Measurements from ENCODE around the gene CDC42BPA. TPM values are rescaled to one million over a fixed set of nuclear protein-coding genes. Genes with fewer than 3 reads are reported as not detected.

The CDC42BPA gene
- total RNA-seq, 1 experiment from 2014 or later, result 32.0 TPM

DNA sequence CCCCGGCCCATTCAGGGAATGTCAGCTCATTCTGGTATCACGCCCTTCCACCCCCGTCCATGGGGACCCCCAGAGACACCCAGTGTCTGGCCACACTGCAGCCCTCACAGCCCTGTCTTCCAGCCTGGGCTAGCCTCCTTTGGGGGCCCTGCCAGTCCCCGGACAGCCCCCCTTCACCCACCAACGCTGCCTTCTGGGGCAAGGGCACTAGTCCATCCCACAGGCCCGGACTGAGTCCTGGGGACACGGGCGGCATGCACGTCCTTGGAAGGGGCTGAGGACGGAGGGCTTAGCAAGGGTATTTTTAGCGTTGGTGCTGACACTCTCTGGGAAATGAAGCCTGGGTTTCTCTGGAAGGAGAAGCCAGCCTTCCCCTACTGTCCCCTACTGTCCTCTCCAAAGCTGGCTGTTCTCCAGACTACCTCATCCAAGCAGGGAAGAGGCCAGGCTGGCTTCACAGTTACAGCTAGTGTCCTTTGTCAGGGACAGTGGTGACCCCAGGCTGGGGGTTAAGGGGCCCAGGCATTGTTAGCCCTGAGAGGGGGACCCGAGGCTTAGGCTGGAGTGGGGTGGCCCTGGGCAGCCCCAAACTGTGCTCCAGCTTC is 338.7 kb downstream of the CDC42BPA start:
- ATAC-seq, result no peak
- peaks cover 6% of the 10 kb centered on the region; the same call in 1 of the 2 replicates for H3K36me3 ChIP-seq (ENCODE audit: low read depth, low read length)
- TF ChIP-seq EZH2 (IDR thresholded peaks at IDR 0.05; ENCODE audit: low read length, unreplicated experiment), result no peak
- no peak for TF ChIP-seq EZH2phosphoT487 (IDR thresholded peaks at IDR 0.05; ENCODE audit: borderline replicate concordance, low read length)
- no peak overlapping the region for H3K4me3 ChIP-seq (ENCODE audit: low read length)
- H3K27ac ChIP-seq (ENCODE audit: low read length), result no peak overlapping the region
- no peak overlapping the region for H3K9ac ChIP-seq (ENCODE audit: low read length)
- H3K79me2 ChIP-seq (ENCODE audit: low read length), result no peaks in the 10 kb centered on the region
- no peak overlapping the region for H3K4me2 ChIP-seq (ENCODE audit: low read length)
- H3K9me3 ChIP-seq (ENCODE audit: low read length), result no peaks in the 10 kb centered on the region
- no peaks in the 10 kb centered on the region for H3K27me3 ChIP-seq (ENCODE audit: low read length)
- CTCF ChIA-PET, result no interaction called here
- no peaks in the 10 kb centered on the region for H3F3A ChIP-seq (ENCODE audit: low read length, unreplicated experiment)
- H3K4me1 ChIP-seq (ENCODE audit: insufficient read depth, low read length), result no peaks in the 10 kb centered on the region
- no peak for DNase-seq
- no peaks in the 10 kb centered on the region for H4K20me1 ChIP-seq (ENCODE audit: low read length)
- no peak overlapping the region for H2AFZ ChIP-seq (ENCODE audit: low read length)
- BruUV-seq (replicated peaks), result no TSS peak
- intact Hi-C loops (cut with micrococcal nuclease), result no loop called here
- no peaks in the 10 kb centered on the region for H3K9me2 ChIP-seq (replicated peaks; ENCODE audit: low read length)
- POLR2A ChIA-PET (ENCODE audit: unreplicated experiment), result no interaction called here

DNA sequence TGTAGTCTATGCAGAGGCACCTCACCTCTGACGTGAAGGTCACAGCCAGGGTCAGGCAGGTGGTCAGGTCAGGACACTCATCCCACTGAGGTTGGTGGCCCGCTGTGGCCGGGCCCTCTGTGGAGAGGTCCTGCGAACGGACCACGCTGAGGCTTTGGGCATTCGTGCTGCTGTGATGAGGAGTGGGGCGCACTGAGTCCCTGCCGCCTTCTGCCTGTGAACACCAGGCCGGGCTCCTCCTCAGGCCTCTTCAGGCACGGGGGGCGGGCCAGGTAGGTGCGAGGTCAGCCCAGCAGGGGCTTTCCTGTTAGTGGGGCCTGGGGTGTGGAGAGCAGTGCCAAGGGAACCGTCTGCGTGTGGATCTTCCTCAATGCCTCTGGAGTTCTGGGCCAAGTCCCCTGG is 339.2 kb downstream of the CDC42BPA start:
- BruUV-seq (replicated peaks), result no TSS peak
- no peak for DNase-seq
- no peaks in the 10 kb centered on the region for H3K79me2 ChIP-seq (ENCODE audit: low read length)
- no peak overlapping the region for H3K27ac ChIP-seq (ENCODE audit: low read length)
- H3K9me3 ChIP-seq (ENCODE audit: low read length), result no peaks in the 10 kb centered on the region
- no peak for TF ChIP-seq EZH2 (IDR thresholded peaks at IDR 0.05; ENCODE audit: low read length, unreplicated experiment)
- TF ChIP-seq EZH2phosphoT487 (IDR thresholded peaks at IDR 0.05; ENCODE audit: borderline replicate concordance, low read length), result no peak
- TF ChIP-seq, protein P1, sequence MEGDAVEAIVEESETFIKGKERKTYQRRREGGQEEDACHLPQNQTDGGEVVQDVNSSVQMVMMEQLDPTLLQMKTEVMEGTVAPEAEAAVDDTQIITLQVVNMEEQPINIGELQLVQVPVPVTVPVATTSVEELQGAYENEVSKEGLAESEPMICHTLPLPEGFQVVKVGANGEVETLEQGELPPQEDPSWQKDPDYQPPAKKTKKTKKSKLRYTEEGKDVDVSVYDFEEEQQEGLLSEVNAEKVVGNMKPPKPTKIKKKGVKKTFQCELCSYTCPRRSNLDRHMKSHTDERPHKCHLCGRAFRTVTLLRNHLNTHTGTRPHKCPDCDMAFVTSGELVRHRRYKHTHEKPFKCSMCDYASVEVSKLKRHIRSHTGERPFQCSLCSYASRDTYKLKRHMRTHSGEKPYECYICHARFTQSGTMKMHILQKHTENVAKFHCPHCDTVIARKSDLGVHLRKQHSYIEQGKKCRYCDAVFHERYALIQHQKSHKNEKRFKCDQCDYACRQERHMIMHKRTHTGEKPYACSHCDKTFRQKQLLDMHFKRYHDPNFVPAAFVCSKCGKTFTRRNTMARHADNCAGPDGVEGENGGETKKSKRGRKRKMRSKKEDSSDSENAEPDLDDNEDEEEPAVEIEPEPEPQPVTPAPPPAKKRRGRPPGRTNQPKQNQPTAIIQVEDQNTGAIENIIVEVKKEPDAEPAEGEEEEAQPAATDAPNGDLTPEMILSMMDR (conservative IDR thresholded peaks at IDR 0.05; ENCODE audit: low read depth, low read length), result no peak
- H3K4me1 ChIP-seq (ENCODE audit: insufficient read depth, low read length), result no peaks in the 10 kb centered on the region
- no peak overlapping the region for H3K9ac ChIP-seq (ENCODE audit: low read length)
- no peaks in the 10 kb centered on the region for H3K9me2 ChIP-seq (replicated peaks; ENCODE audit: low read length)
- no peak overlapping the region for H3K4me2 ChIP-seq (ENCODE audit: low read length)
- no peaks in the 10 kb centered on the region for H4K20me1 ChIP-seq (ENCODE audit: low read length)
- ChIA-PET CTCF (interaction anchor here (0.6 kb wide), 1 partner anchor 151 kb away, joined by 3 read pairs; no protein-coding TSS in a partner anchor), POLR2A (ENCODE audit: unreplicated experiment) (no interaction called here)
- no peak overlapping the region for H3K4me3 ChIP-seq (ENCODE audit: low read length)
- intact Hi-C loops (cut with micrococcal nuclease), result no loop called here
- peaks cover 6% of the 10 kb centered on the region; the same call in 1 of the 2 replicates for H3K36me3 ChIP-seq (ENCODE audit: low read depth, low read length)
- no peak for ATAC-seq
- no peak overlapping the region for H2AFZ ChIP-seq (ENCODE audit: low read length)
- H3F3A ChIP-seq (ENCODE audit: low read length, unreplicated experiment), result no peaks in the 10 kb centered on the region
- no peaks in the 10 kb centered on the region for H3K27me3 ChIP-seq (ENCODE audit: low read length)

DNA sequence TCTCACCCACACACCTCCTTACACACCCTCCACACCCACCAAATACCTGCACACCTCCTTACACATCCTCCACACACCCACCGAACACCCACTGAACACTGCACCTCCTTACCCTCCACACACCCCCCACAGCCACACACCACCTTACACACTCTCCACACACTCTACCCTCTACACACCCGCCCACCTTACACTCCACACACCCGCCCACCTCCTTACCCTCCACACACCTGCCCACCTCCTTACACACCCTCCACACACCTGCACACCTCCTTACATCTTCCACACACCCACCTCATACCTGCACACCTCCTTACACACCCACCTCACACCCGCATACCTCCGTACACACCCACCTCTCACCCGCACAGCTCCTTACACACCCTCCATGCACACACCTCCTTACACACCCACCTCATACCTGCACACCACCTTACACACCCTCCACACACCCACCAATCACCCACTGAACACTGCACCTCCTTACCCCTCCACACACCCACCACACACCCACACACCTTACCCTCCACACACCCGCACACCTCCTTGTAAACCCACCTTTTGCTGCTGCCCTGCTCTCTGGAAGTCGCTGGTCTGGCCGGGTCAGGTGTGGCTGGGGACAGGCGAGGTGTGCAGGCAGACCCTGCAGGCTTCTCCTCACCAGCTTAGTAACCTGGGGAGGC is 339.7 kb downstream of the CDC42BPA start:
- no peaks in the 10 kb centered on the region for H3K27me3 ChIP-seq (ENCODE audit: low read length)
- no peaks in the 10 kb centered on the region for H4K20me1 ChIP-seq (ENCODE audit: low read length)
- CTCF ChIA-PET, result interaction anchor here (0.6 kb wide), 1 partner anchor 150 kb away, joined by 3 read pairs; no protein-coding TSS in a partner anchor
- no peak overlapping the region for H3K9ac ChIP-seq (ENCODE audit: low read length)
- TF ChIP-seq EZH2 (IDR thresholded peaks at IDR 0.05; ENCODE audit: low read length, unreplicated experiment) (no peak), EZH2phosphoT487 (IDR thresholded peaks at IDR 0.05; ENCODE audit: borderline replicate concordance, low read length) (no peak)
- TF ChIP-seq, protein P1 (conservative IDR thresholded peaks at IDR 0.05; ENCODE audit: low read depth, low read length), result no peak
- H3K79me2 ChIP-seq (ENCODE audit: low read length), result no peaks in the 10 kb centered on the region
- no peaks in the 10 kb centered on the region for H3K9me3 ChIP-seq (ENCODE audit: low read length)
- DNase-seq, result no peak
- ATAC-seq, result no peak
- no peak overlapping the region for H2AFZ ChIP-seq (ENCODE audit: low read length)
- H3F3A ChIP-seq (ENCODE audit: low read length, unreplicated experiment), result no peaks in the 10 kb centered on the region
- POLR2A ChIA-PET (ENCODE audit: unreplicated experiment), result no interaction called here
- no peak overlapping the region for H3K27ac ChIP-seq (ENCODE audit: low read length)
- no peak overlapping the region for H3K4me3 ChIP-seq (ENCODE audit: low read length)
- intact Hi-C loops (cut with micrococcal nuclease), result no loop called here
- H3K4me2 ChIP-seq (ENCODE audit: low read length), result no peak overlapping the region
- no peaks in the 10 kb centered on the region for H3K4me1 ChIP-seq (ENCODE audit: insufficient read depth, low read length)
- BruUV-seq (replicated peaks), result no TSS peak
- H3K36me3 ChIP-seq (ENCODE audit: low read depth, low read length), result peaks cover 6% of the 10 kb centered on the region; the same call in 1 of the 2 replicates
- no peaks in the 10 kb centered on the region for H3K9me2 ChIP-seq (replicated peaks; ENCODE audit: low read length)
